Measurements from ENCODE around the gene AZGP1.
"Not testable (repeated sequence)": the region's sequence is repeated elsewhere in the genome, so short reads cannot be mapped to it uniquely, and the experiment has no call there.

DNA sequence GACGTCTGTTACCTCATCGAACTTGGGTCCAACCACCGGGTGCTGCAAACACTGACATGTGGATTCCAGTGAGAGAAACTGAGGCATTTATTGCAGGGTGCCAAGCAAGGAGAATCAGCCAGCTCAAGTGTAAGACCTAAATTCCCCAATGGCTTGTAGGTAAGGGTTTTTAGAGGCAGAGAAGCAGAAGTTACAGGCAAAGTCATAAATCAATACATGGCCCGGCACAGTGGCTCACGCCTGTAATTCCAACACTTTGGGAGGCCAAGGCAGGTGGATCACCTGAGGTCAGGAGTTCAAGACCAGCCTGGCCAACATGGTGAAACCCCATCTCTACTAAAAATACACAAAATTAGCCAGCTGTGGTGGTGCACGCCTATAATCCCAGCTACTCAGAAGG lies 15.7 kb upstream of the AZGP1 start:
- TF ChIP-seq, protein P1, sequence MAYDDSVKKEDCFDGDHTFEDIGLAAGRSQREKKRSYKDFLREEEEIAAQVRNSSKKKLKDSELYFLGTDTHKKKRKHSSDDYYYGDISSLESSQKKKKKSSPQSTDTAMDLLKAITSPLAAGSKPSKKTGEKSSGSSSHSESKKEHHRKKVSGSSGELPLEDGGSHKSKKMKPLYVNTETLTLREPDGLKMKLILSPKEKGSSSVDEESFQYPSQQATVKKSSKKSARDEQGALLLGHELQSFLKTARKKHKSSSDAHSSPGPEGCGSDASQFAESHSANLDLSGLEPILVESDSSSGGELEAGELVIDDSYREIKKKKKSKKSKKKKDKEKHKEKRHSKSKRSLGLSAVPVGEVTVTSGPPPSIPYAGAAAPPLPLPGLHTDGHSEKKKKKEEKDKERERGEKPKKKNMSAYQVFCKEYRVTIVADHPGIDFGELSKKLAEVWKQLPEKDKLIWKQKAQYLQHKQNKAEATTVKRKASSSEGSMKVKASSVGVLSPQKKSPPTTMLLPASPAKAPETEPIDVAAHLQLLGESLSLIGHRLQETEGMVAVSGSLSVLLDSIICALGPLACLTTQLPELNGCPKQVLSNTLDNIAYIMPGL (CRISPR knock-in tag; IDR thresholded peaks at IDR 0.05): not testable (repeated sequence)
- TF ChIP-seq FOXJ3 (CRISPR knock-in tag; IDR thresholded peaks at IDR 0.05; ENCODE audit: borderline replicate concordance): not testable (repeated sequence)
- TF ChIP-seq, protein P2, sequence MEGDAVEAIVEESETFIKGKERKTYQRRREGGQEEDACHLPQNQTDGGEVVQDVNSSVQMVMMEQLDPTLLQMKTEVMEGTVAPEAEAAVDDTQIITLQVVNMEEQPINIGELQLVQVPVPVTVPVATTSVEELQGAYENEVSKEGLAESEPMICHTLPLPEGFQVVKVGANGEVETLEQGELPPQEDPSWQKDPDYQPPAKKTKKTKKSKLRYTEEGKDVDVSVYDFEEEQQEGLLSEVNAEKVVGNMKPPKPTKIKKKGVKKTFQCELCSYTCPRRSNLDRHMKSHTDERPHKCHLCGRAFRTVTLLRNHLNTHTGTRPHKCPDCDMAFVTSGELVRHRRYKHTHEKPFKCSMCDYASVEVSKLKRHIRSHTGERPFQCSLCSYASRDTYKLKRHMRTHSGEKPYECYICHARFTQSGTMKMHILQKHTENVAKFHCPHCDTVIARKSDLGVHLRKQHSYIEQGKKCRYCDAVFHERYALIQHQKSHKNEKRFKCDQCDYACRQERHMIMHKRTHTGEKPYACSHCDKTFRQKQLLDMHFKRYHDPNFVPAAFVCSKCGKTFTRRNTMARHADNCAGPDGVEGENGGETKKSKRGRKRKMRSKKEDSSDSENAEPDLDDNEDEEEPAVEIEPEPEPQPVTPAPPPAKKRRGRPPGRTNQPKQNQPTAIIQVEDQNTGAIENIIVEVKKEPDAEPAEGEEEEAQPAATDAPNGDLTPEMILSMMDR (IDR thresholded peaks at IDR 0.05): not testable (repeated sequence)

Measured in WTC11 (cell line).